Omental fat pad (tissue), 4 donors: ENCODE measurements around the gene RELT. TPM values are rescaled to one million over a fixed set of nuclear protein-coding genes. Genes with fewer than 3 reads are reported as not detected.

Experiments used
- ATAC-seq: fragments of 150-250 bp; one replicate; pipeline ENCODE4 v1.9.1; 2016; ENCODE audit warnings: mild to moderate bottlenecking, moderate library complexity; ENCODE audit not compliant: low FRiP score
- DNase-seq: peaks from one replicate; pipeline ENCODE4 v3.0.0-alpha.2; 2019; ENCODE audit warnings: low spot score
- total RNA-seq, 4 donors: library from RNA; depleted of rRNA; stranded (reverse); fragments of >200 nt; gene quantifications; one replicate each; pipeline ENCODE4 v1.1.0, GENCODE V29; 2016
- TF ChIP-seq, protein P1 (sequence below), 3 donors: fragments of 450-650 bp; IDR thresholded peaks; one replicate each; pipeline ENCODE4 v1.5.1; 2016 to 2017; ENCODE audit warnings: antibody characterized with exemption in 3 of 3, mild to moderate bottlenecking in 3 of 3, moderate library complexity in 2 of 3

Gene RELT
- total RNA-seq, 4 donors from 2014 or later: 5.0 to 21.6 (median 9.0) TPM

DNA sequence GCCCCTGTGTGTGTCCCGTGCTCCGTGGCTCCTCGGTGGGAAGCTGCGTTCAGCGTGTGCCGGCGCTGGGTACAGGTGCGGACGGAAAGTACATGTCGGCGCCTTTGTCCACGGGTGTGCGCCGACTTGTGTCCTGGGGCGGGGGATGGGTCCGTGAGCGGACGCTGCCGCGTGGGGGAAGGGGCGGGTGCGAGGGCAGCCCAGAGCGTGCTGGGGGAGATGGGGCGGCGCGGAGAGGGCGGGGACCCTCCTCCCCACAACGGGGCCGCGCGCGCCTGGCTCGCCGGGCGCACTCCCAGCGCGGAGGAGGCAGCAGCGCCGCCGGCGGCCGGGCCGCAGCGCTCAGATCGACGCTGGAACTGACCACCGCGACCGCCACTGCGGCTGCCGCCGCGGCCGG is 33.6 kb upstream of the RELT start:
- DNase-seq (no peak), ATAC-seq (peak; percentile 22)
- TF ChIP-seq, protein P1, sequence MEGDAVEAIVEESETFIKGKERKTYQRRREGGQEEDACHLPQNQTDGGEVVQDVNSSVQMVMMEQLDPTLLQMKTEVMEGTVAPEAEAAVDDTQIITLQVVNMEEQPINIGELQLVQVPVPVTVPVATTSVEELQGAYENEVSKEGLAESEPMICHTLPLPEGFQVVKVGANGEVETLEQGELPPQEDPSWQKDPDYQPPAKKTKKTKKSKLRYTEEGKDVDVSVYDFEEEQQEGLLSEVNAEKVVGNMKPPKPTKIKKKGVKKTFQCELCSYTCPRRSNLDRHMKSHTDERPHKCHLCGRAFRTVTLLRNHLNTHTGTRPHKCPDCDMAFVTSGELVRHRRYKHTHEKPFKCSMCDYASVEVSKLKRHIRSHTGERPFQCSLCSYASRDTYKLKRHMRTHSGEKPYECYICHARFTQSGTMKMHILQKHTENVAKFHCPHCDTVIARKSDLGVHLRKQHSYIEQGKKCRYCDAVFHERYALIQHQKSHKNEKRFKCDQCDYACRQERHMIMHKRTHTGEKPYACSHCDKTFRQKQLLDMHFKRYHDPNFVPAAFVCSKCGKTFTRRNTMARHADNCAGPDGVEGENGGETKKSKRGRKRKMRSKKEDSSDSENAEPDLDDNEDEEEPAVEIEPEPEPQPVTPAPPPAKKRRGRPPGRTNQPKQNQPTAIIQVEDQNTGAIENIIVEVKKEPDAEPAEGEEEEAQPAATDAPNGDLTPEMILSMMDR (IDR thresholded peaks at IDR 0.05): no peak

DNA sequence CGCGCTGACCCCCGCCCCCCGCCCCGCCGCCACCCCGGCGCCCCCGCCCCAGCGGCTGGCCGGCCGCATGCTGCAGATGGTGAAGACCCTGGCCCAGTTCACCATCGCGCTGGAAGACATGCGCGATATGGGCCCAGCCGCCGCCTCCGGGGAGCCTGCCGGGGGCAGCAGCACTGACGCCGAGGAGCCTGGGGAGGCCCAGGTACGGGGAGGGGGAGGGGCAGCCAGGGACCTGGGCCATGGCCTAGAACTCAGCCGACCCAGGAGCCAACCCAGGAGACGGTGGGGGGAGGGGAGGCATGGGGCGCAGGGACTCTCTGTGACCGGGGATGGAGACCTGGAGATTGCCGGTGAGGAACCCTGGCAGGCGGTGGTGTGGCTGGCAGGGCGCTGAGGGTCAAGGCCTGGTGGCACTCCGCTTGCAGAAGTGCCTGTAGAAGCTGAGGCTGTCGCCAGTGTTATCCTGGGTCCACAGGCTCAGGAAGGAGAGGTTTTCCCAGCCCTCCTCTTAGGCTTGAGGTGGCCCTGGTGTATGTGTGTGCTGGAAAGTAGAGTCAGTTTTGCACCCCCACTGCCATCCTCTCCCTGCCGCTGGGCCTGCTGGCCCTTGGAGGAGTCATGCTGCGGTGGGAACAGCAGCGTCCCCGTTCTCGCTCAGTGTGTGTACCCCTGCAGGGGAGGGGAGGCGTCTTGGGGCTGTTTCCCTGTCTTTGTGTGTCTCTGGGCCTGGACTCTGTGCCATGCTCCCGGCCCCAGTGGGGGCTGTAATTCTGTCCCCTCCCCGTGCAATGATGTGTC is 32.9 kb upstream of the RELT start:
- DNase-seq (no peak), ATAC-seq (no peak)
- TF ChIP-seq, protein P1 (IDR thresholded peaks at IDR 0.05): no peak

GRCh38 chr11:73344191-73344607 is 32.0 kb upstream of the RELT start:
- no peak for ATAC-seq
- DNase-seq: no peak
- TF ChIP-seq, protein P1 (IDR thresholded peaks at IDR 0.05): no peak

GRCh38 chr11:73345481-73346160 is 30.6 kb upstream of the RELT start:
- ATAC-seq: no peak
- TF ChIP-seq, protein P1 (IDR thresholded peaks at IDR 0.05): no peak
- no peak for DNase-seq

- DNase-seq (no peak), ATAC-seq (no peak)
- TF ChIP-seq, protein P1 (IDR thresholded peaks at IDR 0.05): no peak
Observed at GRCh38 chr11:73346186-73346935, 29.8 kb upstream of the RELT start.

GRCh38 chr11:73347067-73347466 is 29.1 kb upstream of the RELT start:
- DNase-seq (no peak), ATAC-seq (no peak)
- TF ChIP-seq, protein P1 (IDR thresholded peaks at IDR 0.05): no peak
